Chondrocyte (in vitro differentiated cells): ENCODE results near the gene DYTN. TPM values are rescaled to one million over a fixed set of nuclear protein-coding genes. Genes with fewer than 3 reads are reported as not detected.

Experiments
- DNase-seq: peaks from one replicate; pipeline ENCODE4 v3.0.0; 2021; ENCODE audit warnings: mixed read lengths, low spot score
- H3K27ac Mint-ChIP-seq: one replicate; pipeline ENCODE4 v1.8.0; 2021; ENCODE audit warnings: mild to moderate bottlenecking, moderate library complexity, mixed read lengths; ENCODE audit not compliant: unreplicated experiment
- H3K27me3 Mint-ChIP-seq: 2 replicates; pipeline ENCODE4 v1.8.0; 2021; ENCODE audit warnings: low read depth, mixed read lengths
- H3K36me3 Mint-ChIP-seq: 2 replicates; pipeline ENCODE4 v1.8.0; 2021; ENCODE audit warnings: low read depth, mixed read lengths
- H3K4me1 Mint-ChIP-seq: 2 replicates; pipeline ENCODE4 v1.8.0; 2021; ENCODE audit warnings: low read depth, mild to moderate bottlenecking, mixed read lengths
- H3K4me3 Mint-ChIP-seq: one replicate; pipeline ENCODE4 v1.8.0; 2021; ENCODE audit warnings: mild to moderate bottlenecking, moderate library complexity, mixed read lengths; ENCODE audit not compliant: unreplicated experiment
- H3K9me3 Mint-ChIP-seq: 2 replicates; pipeline ENCODE4 v1.8.0; 2021; ENCODE audit warnings: low read depth, mixed read lengths
- total RNA-seq: library from RNA; stranded (reverse); gene quantifications from 3 replicates; pipeline ENCODE4 v1.2.1, GENCODE V29; 2021
- TF ChIP-seq, protein P1 (sequence below): fragments of 200-600 bp; sonication (generic); IDR thresholded peaks from 2 replicates; pipeline ENCODE4 v1.5.0; 2021; ENCODE audit warnings: antibody characterized with exemption, mild to moderate bottlenecking, moderate library complexity

The DYTN gene
- total RNA-seq, 1 donor from 2014 or later: not detected

DNA sequence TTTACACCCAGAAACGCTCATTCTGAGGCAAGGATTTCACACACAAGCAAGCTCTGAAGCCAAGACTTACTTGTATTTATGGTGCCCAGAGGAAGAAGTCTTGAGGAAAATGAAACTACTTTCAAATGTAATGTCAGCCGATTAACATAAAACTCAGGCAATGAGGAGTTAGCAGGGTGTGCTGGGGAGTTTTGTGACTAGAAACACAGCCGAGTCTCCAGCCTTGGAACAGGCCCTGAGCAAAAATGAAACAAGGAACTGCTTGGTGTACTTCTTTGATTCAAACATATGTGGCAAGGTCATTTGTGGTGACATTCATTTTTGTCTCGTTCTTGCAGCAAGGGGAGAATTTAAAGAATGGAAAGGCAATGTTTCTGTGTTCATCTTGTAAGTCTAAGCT, 4.5 kb downstream of the DYTN start:
- no peaks in the 10 kb centered on the region for H3K36me3 Mint-ChIP-seq
- H3K27me3 Mint-ChIP-seq: peaks cover 32% of the 10 kb centered on the region
- DNase-seq: no peak
- H3K27ac Mint-ChIP-seq: no peak overlapping the region
- H3K4me3 Mint-ChIP-seq: no peak overlapping the region
- TF ChIP-seq, protein P1, sequence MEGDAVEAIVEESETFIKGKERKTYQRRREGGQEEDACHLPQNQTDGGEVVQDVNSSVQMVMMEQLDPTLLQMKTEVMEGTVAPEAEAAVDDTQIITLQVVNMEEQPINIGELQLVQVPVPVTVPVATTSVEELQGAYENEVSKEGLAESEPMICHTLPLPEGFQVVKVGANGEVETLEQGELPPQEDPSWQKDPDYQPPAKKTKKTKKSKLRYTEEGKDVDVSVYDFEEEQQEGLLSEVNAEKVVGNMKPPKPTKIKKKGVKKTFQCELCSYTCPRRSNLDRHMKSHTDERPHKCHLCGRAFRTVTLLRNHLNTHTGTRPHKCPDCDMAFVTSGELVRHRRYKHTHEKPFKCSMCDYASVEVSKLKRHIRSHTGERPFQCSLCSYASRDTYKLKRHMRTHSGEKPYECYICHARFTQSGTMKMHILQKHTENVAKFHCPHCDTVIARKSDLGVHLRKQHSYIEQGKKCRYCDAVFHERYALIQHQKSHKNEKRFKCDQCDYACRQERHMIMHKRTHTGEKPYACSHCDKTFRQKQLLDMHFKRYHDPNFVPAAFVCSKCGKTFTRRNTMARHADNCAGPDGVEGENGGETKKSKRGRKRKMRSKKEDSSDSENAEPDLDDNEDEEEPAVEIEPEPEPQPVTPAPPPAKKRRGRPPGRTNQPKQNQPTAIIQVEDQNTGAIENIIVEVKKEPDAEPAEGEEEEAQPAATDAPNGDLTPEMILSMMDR: no peak
- H3K4me1 Mint-ChIP-seq: no peaks in the 10 kb centered on the region
- no peaks in the 10 kb centered on the region for H3K9me3 Mint-ChIP-seq

DNA sequence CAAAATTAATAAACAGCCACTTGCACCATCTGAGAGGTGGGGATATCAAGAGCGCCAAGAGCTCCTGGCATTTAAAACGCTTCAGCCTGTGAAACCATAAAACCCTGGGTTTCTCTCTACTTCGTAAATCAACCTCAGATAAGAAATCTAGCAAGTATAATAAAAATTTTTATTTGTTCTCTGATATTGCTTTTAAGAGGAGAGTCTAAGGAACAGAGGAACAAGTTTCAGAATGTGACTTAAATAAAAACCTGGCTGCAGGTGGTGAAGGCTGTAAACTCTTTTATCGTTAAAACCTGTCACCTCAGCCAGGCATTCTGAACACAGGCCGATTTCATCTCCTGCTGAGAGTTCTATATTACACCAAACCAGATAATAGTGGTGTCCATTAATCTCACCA, 9.9 kb downstream of the DYTN start:
- TF ChIP-seq, protein P1: no peak
- Mint-ChIP-seq H3K27ac (no peak overlapping the region), H3K9me3 (no peaks in the 10 kb centered on the region), H3K36me3 (no peaks in the 10 kb centered on the region), H3K27me3 (peaks cover 32% of the 10 kb centered on the region), H3K4me3 (no peak overlapping the region), H3K4me1 (no peaks in the 10 kb centered on the region)
- no peak for DNase-seq

DNA sequence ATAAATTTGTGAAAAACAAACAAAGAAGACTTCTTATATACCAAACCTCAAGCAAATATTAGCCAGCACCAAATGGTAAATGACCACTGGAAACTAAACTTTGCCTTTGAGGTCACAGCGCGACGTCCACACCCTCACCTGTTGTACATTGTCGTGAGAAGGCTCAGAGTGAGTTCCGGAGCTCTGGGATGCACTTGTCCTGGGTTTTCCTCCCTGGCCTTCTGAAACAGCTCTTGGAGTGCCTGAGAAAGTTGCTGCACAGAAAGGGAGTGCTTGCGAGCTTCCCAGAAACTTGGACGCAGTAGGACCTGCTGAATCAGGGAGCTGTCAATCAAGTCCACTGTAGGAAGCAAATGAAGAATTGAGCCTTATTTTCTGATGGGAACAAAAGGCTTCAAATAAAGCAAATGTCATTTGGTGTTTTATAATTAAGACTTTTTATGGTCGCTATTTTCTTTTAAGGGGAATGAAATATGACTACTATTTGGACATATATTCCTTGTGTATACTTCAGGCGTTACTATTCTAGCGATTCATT, 11.0 kb downstream of the DYTN start:
- Mint-ChIP-seq H3K27me3 (peaks cover 35% of the 10 kb centered on the region), H3K36me3 (no peaks in the 10 kb centered on the region), H3K4me3 (no peak overlapping the region), H3K27ac (no peak overlapping the region), H3K9me3 (no peaks in the 10 kb centered on the region), H3K4me1 (no peaks in the 10 kb centered on the region)
- no peak for DNase-seq
- TF ChIP-seq, protein P1: no peak

DNA sequence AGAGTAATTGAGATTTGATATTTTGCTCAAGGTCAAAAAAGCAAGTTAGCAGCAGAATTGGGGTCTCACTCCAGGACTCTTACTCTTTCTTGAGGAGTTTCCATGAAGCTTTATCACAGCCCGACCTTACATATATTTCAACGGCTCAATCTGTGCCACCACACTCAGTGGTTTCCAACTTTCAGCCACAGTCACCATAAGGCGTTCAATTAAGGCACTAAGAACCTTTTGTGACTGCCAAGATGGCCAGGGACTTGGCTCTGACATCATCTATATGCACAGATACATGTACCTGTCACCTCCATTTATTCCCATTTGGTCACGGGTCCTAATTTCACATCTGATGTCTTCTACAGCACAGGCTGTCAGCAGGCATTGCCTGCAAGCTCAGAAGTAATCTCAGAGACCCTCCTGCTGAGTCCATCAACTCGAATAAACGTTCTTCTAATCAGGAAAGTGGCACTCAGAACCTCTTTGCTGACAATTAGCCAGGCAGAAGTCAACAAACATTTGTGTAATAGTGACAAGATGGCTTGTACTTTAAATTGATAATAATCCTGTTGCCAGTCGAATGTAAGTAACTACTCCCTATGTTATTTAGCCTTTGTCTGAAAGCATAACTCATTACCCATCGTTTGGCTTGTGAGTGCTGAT, 16.1 kb downstream of the DYTN start:
- Mint-ChIP-seq H3K36me3 (no peaks in the 10 kb centered on the region), H3K4me3 (no peak overlapping the region), H3K4me1 (no peaks in the 10 kb centered on the region), H3K27ac (no peak overlapping the region), H3K27me3 (peaks cover 37% of the 10 kb centered on the region), H3K9me3 (no peaks in the 10 kb centered on the region)
- TF ChIP-seq, protein P1: no peak
- no peak for DNase-seq

DNA sequence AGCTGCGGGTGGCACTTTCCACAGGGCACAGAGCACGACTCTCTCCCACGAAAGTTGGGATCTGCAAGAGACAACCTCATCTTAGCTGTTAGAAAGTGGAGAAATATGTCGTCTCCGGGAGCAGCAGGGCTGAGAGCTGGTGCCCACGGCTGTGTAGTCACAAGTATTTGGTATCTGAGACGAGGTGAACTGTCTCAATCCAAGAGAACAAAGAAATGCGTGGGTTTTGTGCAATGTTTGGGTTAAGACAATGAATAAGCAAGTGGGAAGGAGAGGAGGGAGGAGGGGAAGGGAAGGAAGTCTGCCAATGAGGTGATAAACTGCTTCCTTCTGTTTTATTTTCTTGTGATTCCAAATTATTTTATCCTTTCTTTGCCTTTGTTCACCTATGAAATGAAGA, 18.0 kb downstream of the DYTN start:
- peaks cover 35% of the 10 kb centered on the region for H3K27me3 Mint-ChIP-seq
- DNase-seq: no peak
- TF ChIP-seq, protein P1: no peak
- no peaks in the 10 kb centered on the region for H3K4me1 Mint-ChIP-seq
- H3K9me3 Mint-ChIP-seq: no peaks in the 10 kb centered on the region
- H3K27ac Mint-ChIP-seq: no peak overlapping the region
- no peaks in the 10 kb centered on the region for H3K36me3 Mint-ChIP-seq
- no peak overlapping the region for H3K4me3 Mint-ChIP-seq
